ENCODE results near the gene CFAP221.

Gene CFAP221

GRCh38 chr2:119659601-119660342, 115.5 kb downstream of the CFAP221 start:
- Histone ChIP-seq H3K27ac (ENCODE audit: low read length) (no peak overlapping the region), H3K4me1 (ENCODE audit: control insufficient read depth, insufficient read depth, low read length) (no peaks in the 10 kb centered on the region), H3K36me3 (ENCODE audit: control insufficient read depth, insufficient read depth, low read length) (no peaks in the 10 kb centered on the region), H3K9me3 (ENCODE audit: control insufficient read depth, insufficient read depth, low read length) (no peaks in the 10 kb centered on the region), H3K4me3 (ENCODE audit: low read length) (no peak overlapping the region), H3K27me3 (ENCODE audit: control insufficient read depth, insufficient read depth, low read length) (no peaks in the 10 kb centered on the region)
- no CpG with 5 or more reads among the region's 8 CpGs for WGBS (ENCODE audit: insufficient coverage, insufficient read length)
- DNase-seq (ENCODE audit: low read depth, low spot score) = no peak

GRCh38 chr2:119660343-119660658, 116.1 kb downstream of the CFAP221 start:
- Histone ChIP-seq H3K9me3 (ENCODE audit: control insufficient read depth, insufficient read depth, low read length) (no peaks in the 10 kb centered on the region), H3K36me3 (ENCODE audit: control insufficient read depth, insufficient read depth, low read length) (no peaks in the 10 kb centered on the region), H3K4me1 (ENCODE audit: control insufficient read depth, insufficient read depth, low read length) (no peaks in the 10 kb centered on the region), H3K27ac (ENCODE audit: low read length) (no peak overlapping the region), H3K27me3 (ENCODE audit: control insufficient read depth, insufficient read depth, low read length) (no peaks in the 10 kb centered on the region), H3K4me3 (ENCODE audit: low read length) (no peak overlapping the region)
- WGBS (ENCODE audit: insufficient coverage, insufficient read length) = no CpG with 5 or more reads among the region's 7 CpGs
- no peak for DNase-seq (ENCODE audit: low read depth, low spot score)

GRCh38 chr2:119662297-119662696, 118.0 kb downstream of the CFAP221 start:
- H3K9me3 ChIP-seq (ENCODE audit: control insufficient read depth, insufficient read depth, low read length) = no peaks in the 10 kb centered on the region
- no peaks in the 10 kb centered on the region for H3K27me3 ChIP-seq (ENCODE audit: control insufficient read depth, insufficient read depth, low read length)
- WGBS (ENCODE audit: insufficient coverage, insufficient read length) = no CpG with 5 or more reads among the region's 3 CpGs
- H3K36me3 ChIP-seq (ENCODE audit: control insufficient read depth, insufficient read depth, low read length) = no peaks in the 10 kb centered on the region
- DNase-seq (ENCODE audit: low read depth, low spot score) = no peak
- H3K27ac ChIP-seq (ENCODE audit: low read length) = no peak overlapping the region
- H3K4me1 ChIP-seq (ENCODE audit: control insufficient read depth, insufficient read depth, low read length) = no peaks in the 10 kb centered on the region
- H3K4me3 ChIP-seq (ENCODE audit: low read length) = no peak overlapping the region

- no CpG with 5 or more reads among the region's 2 CpGs for WGBS (ENCODE audit: insufficient coverage, insufficient read length)
- DNase-seq (ENCODE audit: low read depth, low spot score) = no peak
- Histone ChIP-seq H3K36me3 (ENCODE audit: control insufficient read depth, insufficient read depth, low read length) (no peaks in the 10 kb centered on the region), H3K4me3 (ENCODE audit: low read length) (no peak overlapping the region), H3K4me1 (ENCODE audit: control insufficient read depth, insufficient read depth, low read length) (peaks cover 4% of the 10 kb centered on the region; the same call in 1 of the 2 replicates), H3K27ac (ENCODE audit: low read length) (no peak overlapping the region), H3K9me3 (ENCODE audit: control insufficient read depth, insufficient read depth, low read length) (no peaks in the 10 kb centered on the region), H3K27me3 (ENCODE audit: control insufficient read depth, insufficient read depth, low read length) (no peaks in the 10 kb centered on the region)
Observed at GRCh38 chr2:119668546-119668945, 124.3 kb downstream of the CFAP221 start.

GRCh38 chr2:119671016-119671415, 126.8 kb downstream of the CFAP221 start:
- Histone ChIP-seq H3K27me3 (ENCODE audit: control insufficient read depth, insufficient read depth, low read length) (no peaks in the 10 kb centered on the region), H3K27ac (ENCODE audit: low read length) (no peak overlapping the region), H3K36me3 (ENCODE audit: control insufficient read depth, insufficient read depth, low read length) (no peaks in the 10 kb centered on the region), H3K9me3 (ENCODE audit: control insufficient read depth, insufficient read depth, low read length) (no peaks in the 10 kb centered on the region), H3K4me3 (ENCODE audit: low read length) (no peak overlapping the region), H3K4me1 (ENCODE audit: control insufficient read depth, insufficient read depth, low read length) (peaks cover 4% of the 10 kb centered on the region; the same call in 1 of the 2 replicates)
- DNase-seq (ENCODE audit: low read depth, low spot score) = no peak
- WGBS (ENCODE audit: insufficient coverage, insufficient read length) = no CpG with 5 or more reads among the region's 2 CpGs

GRCh38 chr2:119671752-119672151, 127.5 kb downstream of the CFAP221 start:
- H3K4me3 ChIP-seq (ENCODE audit: low read length) = no peak overlapping the region
- H3K27ac ChIP-seq (ENCODE audit: low read length) = no peak overlapping the region
- peaks cover 4% of the 10 kb centered on the region; the same call in 1 of the 2 replicates for H3K4me1 ChIP-seq (ENCODE audit: control insufficient read depth, insufficient read depth, low read length)
- WGBS (ENCODE audit: insufficient coverage, insufficient read length) = no CpG with 5 or more reads among the region's 6 CpGs
- H3K27me3 ChIP-seq (ENCODE audit: control insufficient read depth, insufficient read depth, low read length) = no peaks in the 10 kb centered on the region
- no peaks in the 10 kb centered on the region for H3K9me3 ChIP-seq (ENCODE audit: control insufficient read depth, insufficient read depth, low read length)
- no peaks in the 10 kb centered on the region for H3K36me3 ChIP-seq (ENCODE audit: control insufficient read depth, insufficient read depth, low read length)
- DNase-seq (ENCODE audit: low read depth, low spot score) = no peak

GRCh38 chr2:119672161-119672862, 128.1 kb downstream of the CFAP221 start:
- no CpG with 5 or more reads among the region's 5 CpGs for WGBS (ENCODE audit: insufficient coverage, insufficient read length)
- Histone ChIP-seq H3K27ac (ENCODE audit: low read length) (no peak overlapping the region), H3K27me3 (ENCODE audit: control insufficient read depth, insufficient read depth, low read length) (no peaks in the 10 kb centered on the region), H3K36me3 (ENCODE audit: control insufficient read depth, insufficient read depth, low read length) (no peaks in the 10 kb centered on the region), H3K4me1 (ENCODE audit: control insufficient read depth, insufficient read depth, low read length) (peaks cover 4% of the 10 kb centered on the region; the same call in 1 of the 2 replicates), H3K9me3 (ENCODE audit: control insufficient read depth, insufficient read depth, low read length) (no peaks in the 10 kb centered on the region), H3K4me3 (ENCODE audit: low read length) (no peak overlapping the region)
- no peak for DNase-seq (ENCODE audit: low read depth, low spot score)

DNA sequence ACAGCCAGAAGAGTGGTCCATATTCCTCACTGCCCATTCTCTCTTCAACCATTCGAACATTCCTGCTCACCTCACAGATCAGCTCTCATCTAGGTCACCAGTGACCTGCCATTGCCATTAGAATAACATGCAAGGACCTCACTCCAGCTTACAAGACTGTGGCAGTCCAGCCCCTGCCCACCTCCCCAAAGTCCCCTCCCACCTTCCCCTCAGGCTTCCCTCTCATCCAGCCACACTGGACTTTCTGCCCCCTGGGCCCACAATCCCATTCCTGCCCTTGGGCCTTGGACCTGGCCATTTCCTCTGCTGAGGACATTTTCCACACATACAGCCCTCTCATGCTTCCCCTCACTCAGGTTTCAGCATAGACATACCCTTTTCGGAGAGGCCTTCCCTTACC, 129.5 kb downstream of the CFAP221 start:
- no peaks in the 10 kb centered on the region for H3K27me3 ChIP-seq (ENCODE audit: control insufficient read depth, insufficient read depth, low read length)
- H3K4me1 ChIP-seq (ENCODE audit: control insufficient read depth, insufficient read depth, low read length) = peaks cover 4% of the 10 kb centered on the region; the same call in 1 of the 2 replicates
- no peak for DNase-seq (ENCODE audit: low read depth, low spot score)
- H3K4me3 ChIP-seq (ENCODE audit: low read length) = no peak overlapping the region
- no peaks in the 10 kb centered on the region for H3K9me3 ChIP-seq (ENCODE audit: control insufficient read depth, insufficient read depth, low read length)
- H3K36me3 ChIP-seq (ENCODE audit: control insufficient read depth, insufficient read depth, low read length) = no peaks in the 10 kb centered on the region
- no CpG with 5 or more reads among the region's 2 CpGs for WGBS (ENCODE audit: insufficient coverage, insufficient read length)
- no peak overlapping the region for H3K27ac ChIP-seq (ENCODE audit: low read length)

- H3K27me3 ChIP-seq (ENCODE audit: control insufficient read depth, insufficient read depth, low read length) = no peaks in the 10 kb centered on the region
Observed at GRCh38 chr2:119674711-119675500, 130.7 kb downstream of the CFAP221 start.

DNA sequence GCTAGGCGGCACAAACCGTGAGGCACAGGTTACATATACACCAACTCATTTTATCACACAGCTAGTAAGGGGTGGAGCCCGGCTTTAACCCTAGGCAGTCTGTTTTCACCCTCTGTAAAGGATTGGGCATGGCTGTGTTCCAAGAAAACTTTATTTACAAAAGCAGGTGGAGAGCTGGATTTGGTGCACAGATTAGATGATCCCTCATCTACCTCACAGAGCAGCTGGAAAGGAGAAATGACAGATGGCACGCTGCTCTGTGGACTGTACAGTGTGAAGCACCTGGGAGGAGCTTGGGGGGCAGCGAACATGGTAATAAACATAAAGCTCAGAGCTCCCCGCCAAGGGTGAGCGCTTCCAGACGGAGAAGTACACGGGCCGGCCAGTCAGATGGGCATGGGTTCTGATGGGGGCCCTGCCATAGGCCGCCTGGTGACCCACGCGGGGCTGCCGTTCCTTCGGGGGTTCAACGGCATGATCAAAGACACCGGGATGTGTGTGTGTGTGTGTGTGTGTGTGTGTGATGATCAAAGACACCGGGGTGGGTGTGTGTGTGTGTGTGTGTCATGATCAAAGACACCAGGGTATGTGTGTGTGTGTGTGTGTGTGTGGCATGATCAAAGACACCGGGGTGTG, 133.9 kb downstream of the CFAP221 start:
- WGBS (ENCODE audit: insufficient coverage, insufficient read length) = no CpG with 5 or more reads among the region's 19 CpGs
- peaks cover 4% of the 10 kb centered on the region for H3K36me3 ChIP-seq (ENCODE audit: control insufficient read depth, insufficient read depth, low read length)
- H3K9me3 ChIP-seq (ENCODE audit: control insufficient read depth, insufficient read depth, low read length) = no peaks in the 10 kb centered on the region
- DNase-seq (ENCODE audit: low read depth, low spot score) = no peak
- no peaks in the 10 kb centered on the region for H3K27me3 ChIP-seq (ENCODE audit: control insufficient read depth, insufficient read depth, low read length)
- H3K27ac ChIP-seq (ENCODE audit: low read length) = no peak overlapping the region
- no peak overlapping the region for H3K4me3 ChIP-seq (ENCODE audit: low read length)
- H3K4me1 ChIP-seq (ENCODE audit: control insufficient read depth, insufficient read depth, low read length) = no peaks in the 10 kb centered on the region

More at GRCh38 chr2:119674711-119675500, 130.7 kb downstream of the CFAP221 start:
- no peak overlapping the region for H3K4me3 ChIP-seq (ENCODE audit: low read length)
- DNase-seq (ENCODE audit: low read depth, low spot score) = no peak
- H3K4me1 ChIP-seq (ENCODE audit: control insufficient read depth, insufficient read depth, low read length) = peaks cover 4% of the 10 kb centered on the region; the same call in 1 of the 2 replicates
- no CpG with 5 or more reads among the region's 10 CpGs for whole genome bisulfite sequencing (ENCODE audit: insufficient coverage, insufficient read length)
- H3K36me3 ChIP-seq (ENCODE audit: control insufficient read depth, insufficient read depth, low read length) = no peaks in the 10 kb centered on the region
- H3K9me3 ChIP-seq (ENCODE audit: control insufficient read depth, insufficient read depth, low read length) = no peaks in the 10 kb centered on the region
- H3K27ac ChIP-seq (ENCODE audit: low read length) = no peak overlapping the region
